B cell (primary cell): ENCODE measurements around the gene HES1. TPM values are rescaled to one million over a fixed set of nuclear protein-coding genes. Genes with fewer than 3 reads are reported as not detected.

Experiments used
- ATAC-seq: fragments of 200-7000 bp; cut with Tn5 transposase; one replicate; pipeline ENCODE4 v1.10.0; 2021; ENCODE audit warnings: low read depth, mild to moderate bottlenecking, moderate number of reproducible peaks, moderate library complexity
- CTCF ChIA-PET: fragments of 350-600 bp; sonication (Branson Sonifier 250); formaldehyde crosslinking; loops from one replicate; lab custom pipeline; 2021; ENCODE audit warnings: antibody characterized with exemption, inconsistent platforms; lab: Charles Lee
- POLR2A ChIA-PET: fragments of 350-600 bp; sonication (Branson Sonifier 250); formaldehyde crosslinking; loops from one replicate; lab custom pipeline; 2021; ENCODE audit warnings: antibody characterized with exemption; lab: Charles Lee
- DNase-seq: peaks from one replicate; pipeline ENCODE4 v3.0.0; 2013
- H2AFZ ChIP-seq: 2 replicates; pipeline ENCODE4 v1.6.1; 2012; ENCODE audit warnings: mild to moderate bottlenecking, low read depth, low read length; ENCODE audit not compliant: insufficient read depth, poor library complexity, severe bottlenecking
- H3K27ac ChIP-seq, 2 donors: 1 replicate in 1 of 2; 2 replicates in 1 of 2; pipeline ENCODE4 v1.5.1; 2012 to 2013; ENCODE audit warnings: low read length in 2 of 2, mild to moderate bottlenecking in 2 of 2, moderate library complexity in 1 of 2
- H3K27me3 ChIP-seq, 4 experiments: fragments of 200-600 bp in 1 of 4; sonication (generic) in 1 of 4; replicated peaks in 1 of 4; 1 replicate in 2 of 4; 2 replicates in 2 of 4; pipeline versions ENCODE4 v1.6.1 to v1.7.0; 2013 to 2016; ENCODE audit warnings: low read length in 3 of 4, mild to moderate bottlenecking in 2 of 4, mixed read lengths in 1 of 4, moderate library complexity in 1 of 4; ENCODE audit not compliant: insufficient read depth in 4 of 4, control insufficient read depth in 3 of 4; ENCODE audit errors: control extremely low read depth in 1 of 4
- H3K36me3 ChIP-seq, 2 experiments: replicated peaks in 1 of 2; 1 replicate in 1 of 2; 2 replicates in 1 of 2; pipeline versions ENCODE4 v1.6.1 to v1.7.1; 2013; ENCODE audit warnings: low read length in 1 of 2; ENCODE audit not compliant: insufficient read depth in 2 of 2, control insufficient read depth in 1 of 2; ENCODE audit errors: control extremely low read depth in 1 of 2, extremely low read depth in 1 of 2
- H3K4me1 ChIP-seq, 2 donors: fragments of 200-600 bp in 1 of 2; sonication (generic) in 1 of 2; 1 replicate in 1 of 2; 2 replicates in 1 of 2; pipeline versions ENCODE4 v1.5.1 to v1.6.1; 2013 to 2017; ENCODE audit warnings: low read length in 2 of 2; ENCODE audit not compliant: control insufficient read depth in 2 of 2, insufficient read depth in 2 of 2
- H3K4me2 ChIP-seq: replicated peaks from 2 replicates; pipeline ENCODE3; 2012; ENCODE audit warnings: mild to moderate bottlenecking, low read depth, low read length; ENCODE audit not compliant: poor library complexity, severe bottlenecking
- H3K4me3 ChIP-seq, 5 experiments: fragments of 200-600 bp in 1 of 5; sonication (generic) in 1 of 5; 1 replicate in 3 of 5; 2 replicates in 2 of 5; pipeline versions ENCODE4 v1.5.1 to v1.7.0; 2011 to 2016; ENCODE audit warnings: low read length in 4 of 5, mild to moderate bottlenecking in 4 of 5, low read depth in 2 of 5, control low read depth in 1 of 5, moderate library complexity in 1 of 5; ENCODE audit not compliant: insufficient read depth in 1 of 5; ENCODE audit errors: control extremely low read depth in 1 of 5, extremely low read depth in 1 of 5
- H3K79me2 ChIP-seq: fragments of 200-600 bp; sonication (generic); one replicate; pipeline ENCODE4 v1.6.0; 2016; ENCODE audit warnings: low read length; ENCODE audit not compliant: control insufficient read depth, insufficient read depth
- H3K9ac ChIP-seq: fragments of 200-600 bp; sonication (generic); 2 replicates; pipeline ENCODE4 v1.6.1; 2017; ENCODE audit warnings: mild to moderate bottlenecking, low read length, moderate library complexity
- H3K9me3 ChIP-seq, 3 donors: one replicate each; pipeline versions ENCODE4 v1.6.1 to v1.7.1; 2013; ENCODE audit warnings: low read length in 2 of 3; ENCODE audit not compliant: control insufficient read depth in 2 of 3, insufficient read depth in 1 of 3; ENCODE audit errors: control extremely low read depth in 1 of 3
- H4K20me1 ChIP-seq: 2 replicates; pipeline ENCODE4 v1.6.0; 2012; ENCODE audit warnings: mild to moderate bottlenecking, low read length; ENCODE audit not compliant: insufficient read depth, control insufficient read depth, poor library complexity, severe bottlenecking
- H3K27ac Mint-ChIP-seq: one replicate; pipeline ENCODE4 v1.8.0; 2021; ENCODE audit warnings: mixed read lengths
- H3K27me3 Mint-ChIP-seq: one replicate; pipeline ENCODE4 v1.8.0; 2021; ENCODE audit warnings: mixed read lengths
- H3K4me1 Mint-ChIP-seq: one replicate; pipeline ENCODE4 v1.8.0; 2021; ENCODE audit warnings: mixed read lengths
- H3K4me3 Mint-ChIP-seq: one replicate; pipeline ENCODE4 v1.8.0; 2021; ENCODE audit warnings: mixed read lengths
- H3K9me3 Mint-ChIP-seq: one replicate; pipeline ENCODE4 v1.8.0; 2022; ENCODE audit warnings: mixed read lengths; ENCODE audit not compliant: insufficient read depth
- EZH2 ChIP-seq: IDR thresholded peaks from 2 replicates; pipeline ENCODE4 v1.6.1; 2012; ENCODE audit warnings: borderline replicate concordance, low read depth, mild to moderate bottlenecking, moderate library complexity, low read length; ENCODE audit not compliant: insufficient read depth, poor library complexity, severe bottlenecking
- WGBS: methylation state at CpG from one replicate; pipeline ENCODE4 v1.1.5; 2013; ENCODE audit warnings: missing lambda C conversion rate; ENCODE audit not compliant: insufficient coverage; 5-methylcytosine and 5-hydroxymethylcytosine counted together
- intact Hi-C: fragments of 100-400 bp; cut with micrococcal nuclease; formaldehyde crosslinking; loops from one replicate; pipeline ENCODE4 v1.10.0; 2022
- polyA plus RNA-seq: library from polyadenylated mRNA; depleted of rRNA; stranded (reverse); fragments of >200 nt; gene quantifications from 2 replicates; pipeline ENCODE4 v1.2.3, GENCODE V29; 2012
- total RNA-seq, 2 donors: library from RNA; stranded (reverse); fragments of 120-200 nt in 1 of 2; gene quantifications; 1 replicate in 1 of 2; 2 replicates in 1 of 2; pipeline versions ENCODE4 v1.2.3 to v1.2.4, GENCODE V29; 2013 to 2022
- TF ChIP-seq, protein P1 (sequence below): fragments of 200-600 bp; IDR thresholded peaks from one replicate; pipeline ENCODE4 v1.8.0; 2022; ENCODE audit warnings: antibody characterized with exemption, mild to moderate bottlenecking

HES1 gene
- total and polyA plus RNA-seq, 2 donors (not counting 1 experiment from before 2014, with no cell fraction given) = 2.4 to 60.3 TPM

DNA sequence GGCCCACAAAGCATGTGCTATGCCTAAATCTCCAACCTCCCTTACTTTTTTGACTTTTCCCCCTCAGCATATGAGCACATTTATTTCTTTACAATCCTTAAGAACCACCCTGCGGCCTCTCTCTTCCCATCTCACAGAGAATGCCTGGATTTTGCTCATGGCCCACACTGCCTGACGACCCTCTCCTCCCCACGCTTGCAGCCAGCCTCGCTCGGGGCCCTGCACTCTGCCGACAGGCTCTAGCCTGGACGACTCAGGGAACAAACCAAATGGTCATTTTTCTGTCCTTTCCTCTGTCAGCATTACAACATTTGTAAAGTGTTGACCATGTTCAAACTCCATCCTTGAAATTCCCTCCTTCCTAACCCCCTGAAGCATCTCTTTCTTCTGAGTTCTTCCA lies 11.7 kb downstream of the HES1 start:
- WGBS = 100% methylated on average over 7 of the region's 7 CpGs

DNA sequence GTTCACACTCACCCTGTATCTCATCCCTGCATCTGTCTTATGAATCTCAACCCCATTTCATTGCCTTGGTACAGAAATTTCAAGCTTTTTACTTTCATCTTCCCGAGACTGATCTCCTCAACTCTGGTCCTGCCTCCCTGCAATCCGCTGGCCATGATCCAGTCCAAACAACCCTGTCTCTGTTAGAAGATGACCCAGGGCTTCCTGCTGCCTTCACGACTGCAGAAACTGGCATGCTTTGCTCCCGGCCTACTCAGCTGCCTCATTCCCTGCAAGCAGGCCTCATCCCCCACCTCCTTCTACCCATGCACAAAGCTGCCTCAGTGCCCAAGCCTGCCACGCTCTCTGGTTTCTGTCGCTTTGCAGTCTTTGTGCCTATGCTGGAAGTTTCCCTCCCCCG lies 12.4 kb downstream of the HES1 start:
- no peak overlapping the region for H3K9ac ChIP-seq
- no peak for ATAC-seq
- CTCF ChIA-PET = interaction anchor here (0.6 kb wide), 1 partner anchor 450 kb away, joined by 3 read pairs; no protein-coding TSS in a partner anchor
- POLR2A ChIA-PET = no interaction called here
- H2AFZ ChIP-seq = no peak overlapping the region
- TF ChIP-seq, protein P1, sequence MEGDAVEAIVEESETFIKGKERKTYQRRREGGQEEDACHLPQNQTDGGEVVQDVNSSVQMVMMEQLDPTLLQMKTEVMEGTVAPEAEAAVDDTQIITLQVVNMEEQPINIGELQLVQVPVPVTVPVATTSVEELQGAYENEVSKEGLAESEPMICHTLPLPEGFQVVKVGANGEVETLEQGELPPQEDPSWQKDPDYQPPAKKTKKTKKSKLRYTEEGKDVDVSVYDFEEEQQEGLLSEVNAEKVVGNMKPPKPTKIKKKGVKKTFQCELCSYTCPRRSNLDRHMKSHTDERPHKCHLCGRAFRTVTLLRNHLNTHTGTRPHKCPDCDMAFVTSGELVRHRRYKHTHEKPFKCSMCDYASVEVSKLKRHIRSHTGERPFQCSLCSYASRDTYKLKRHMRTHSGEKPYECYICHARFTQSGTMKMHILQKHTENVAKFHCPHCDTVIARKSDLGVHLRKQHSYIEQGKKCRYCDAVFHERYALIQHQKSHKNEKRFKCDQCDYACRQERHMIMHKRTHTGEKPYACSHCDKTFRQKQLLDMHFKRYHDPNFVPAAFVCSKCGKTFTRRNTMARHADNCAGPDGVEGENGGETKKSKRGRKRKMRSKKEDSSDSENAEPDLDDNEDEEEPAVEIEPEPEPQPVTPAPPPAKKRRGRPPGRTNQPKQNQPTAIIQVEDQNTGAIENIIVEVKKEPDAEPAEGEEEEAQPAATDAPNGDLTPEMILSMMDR = no peak
- TF ChIP-seq EZH2 = no peak
- intact Hi-C loops = no loop called here
- DNase-seq = no peak
- H3K4me1 ChIP-seq = no peaks in the 10 kb centered on the region
- H3K36me3 ChIP-seq = no peaks in the 10 kb centered on the region
- no peaks in the 10 kb centered on the region for H3K79me2 ChIP-seq
- H3K4me2 ChIP-seq = no peak overlapping the region
- peaks cover 0 to 18% (median 1%) of the 10 kb centered on the region in 4 experiments for H3K27me3 ChIP-seq
- 95% methylated on average over 6 of the region's 7 CpGs for WGBS
- H3K9me3 ChIP-seq = no peaks in the 10 kb centered on the region
- Mint-ChIP-seq H3K27me3 (peaks cover 28% of the 10 kb centered on the region), H3K4me3 (no peak overlapping the region), H3K9me3 (no peaks in the 10 kb centered on the region), H3K4me1 (no peaks in the 10 kb centered on the region), H3K27ac (no peak overlapping the region)
- H4K20me1 ChIP-seq = no peaks in the 10 kb centered on the region
- H3K27ac ChIP-seq = no peak overlapping the region
- no peak overlapping the region for H3K4me3 ChIP-seq

More for the DNA sequence above, 11.7 kb downstream of the HES1 start:
- ATAC-seq (no peak), DNase-seq (no peak)
- H3K9ac ChIP-seq = no peak overlapping the region
- H3K36me3 ChIP-seq = no peaks in the 10 kb centered on the region
- POLR2A ChIA-PET = no interaction called here
- no peak overlapping the region for H3K4me3 ChIP-seq
- CTCF ChIA-PET = no interaction called here
- H3K4me2 ChIP-seq = no peak overlapping the region
- no peak overlapping the region for H3K4me3 Mint-ChIP-seq
- no peak for TF ChIP-seq EZH2
- TF ChIP-seq, protein P1 = no peak
- H3K27ac Mint-ChIP-seq = no peak overlapping the region
- H3K27ac ChIP-seq = no peak overlapping the region
- H3K9me3 ChIP-seq = no peaks in the 10 kb centered on the region
- no peaks in the 10 kb centered on the region for H4K20me1 ChIP-seq
- no peak overlapping the region for H2AFZ ChIP-seq
- intact Hi-C loops = no loop called here
- H3K27me3 ChIP-seq = peaks cover 0 to 15% (median 1%) of the 10 kb centered on the region in 4 experiments
- H3K4me1 Mint-ChIP-seq = no peaks in the 10 kb centered on the region
- no peaks in the 10 kb centered on the region for H3K4me1 ChIP-seq
- H3K79me2 ChIP-seq = no peaks in the 10 kb centered on the region
- peaks cover 24% of the 10 kb centered on the region for H3K27me3 Mint-ChIP-seq
- no peaks in the 10 kb centered on the region for H3K9me3 Mint-ChIP-seq
